ENCODE data around the gene NEK3.
"Not testable (repeated sequence)": the region's sequence is repeated elsewhere in the genome, so short reads cannot be mapped to it uniquely, and the experiment has no call there.

GRCh38 chr13:52208384-52208783, 49.0 kb upstream of the NEK3 start:
- TF ChIP-seq CTCF (IDR thresholded peaks at IDR 0.05; ENCODE audit: borderline replicate concordance, extremely low read depth, low read length, poor library complexity, severe bottlenecking); EZH2 (IDR thresholded peaks at IDR 0.05; ENCODE audit: borderline replicate concordance, low read depth, low read length, severe bottlenecking): not testable (repeated sequence)

Measured in DND-41 (cell line).